GM18511 (cell line): ENCODE measurements around the gene TLCD4.
A peak's percentile ranks its signal among the peaks of the same experiment; 100 is the strongest.
"Not testable (repeated sequence)": the region's sequence is repeated elsewhere in the genome, so short reads cannot be mapped to it uniquely, and the experiment has no call there.

Experiments used
- ATAC-seq: cut with Tn5 transposase; IDR thresholded peaks from one replicate; pipeline ENCODE4 v1.9.1; 2021; ENCODE audit warnings: mild to moderate bottlenecking, moderate library complexity; ENCODE audit not compliant: unreplicated experiment

The TLCD4 gene

GRCh38 chr1:95145493-95145892, 28.3 kb downstream of the TLCD4 start:
- ATAC-seq = peak; percentile 64

GRCh38 chr1:95146637-95147036, 29.5 kb downstream of the TLCD4 start:
- ATAC-seq = peak; percentile 85

DNA sequence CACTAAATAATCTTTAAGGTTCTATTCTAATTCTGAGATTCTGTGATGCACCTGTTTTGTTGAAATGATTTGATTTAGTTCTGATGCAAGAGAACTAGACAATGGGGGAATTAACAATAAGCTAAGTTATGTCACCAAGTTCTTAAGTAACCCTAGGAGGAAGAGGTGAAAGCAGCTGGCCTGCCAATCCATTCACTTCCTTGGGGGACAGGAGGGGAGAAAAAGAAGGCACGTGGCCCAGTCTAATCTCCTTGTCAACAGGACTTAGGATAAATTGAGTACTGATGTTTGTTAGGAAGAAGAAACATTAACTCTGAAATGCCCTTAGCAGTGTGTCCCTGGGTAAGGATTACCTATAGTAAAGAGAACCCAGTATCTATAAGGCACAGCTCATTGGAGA, 36.9 kb downstream of the TLCD4 start:
- no peak for ATAC-seq

DNA sequence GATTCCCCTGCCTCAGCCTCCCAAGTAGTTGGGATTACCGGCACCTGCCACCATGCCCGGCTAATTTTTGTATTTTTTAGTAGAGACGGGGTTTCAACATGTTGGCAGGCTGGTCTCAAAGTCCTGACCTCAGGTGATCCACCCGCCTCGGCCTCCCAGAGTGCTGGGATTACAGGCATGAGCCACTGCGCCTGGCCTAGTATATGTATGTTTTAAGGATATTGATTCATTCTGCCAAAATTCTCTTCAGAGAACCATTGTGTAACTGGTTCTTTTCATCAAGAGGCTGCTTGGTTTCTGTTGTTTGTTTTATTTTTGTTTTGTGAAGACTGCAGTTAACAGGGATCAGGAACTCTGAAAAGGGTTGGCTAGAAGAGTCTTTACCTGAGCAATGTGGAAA, 48.4 kb downstream of the TLCD4 start:
- not testable (repeated sequence) for ATAC-seq
